Transverse colon (tissue), 4 donors: ENCODE data around the gene CCDC3.

Experiments
- CTCF ChIP-seq, 5 experiments: fragments of 200-600 bp in 3 of 5; fragments of 450-650 bp in 2 of 5; sonication (generic) in 3 of 5; IDR thresholded peaks; 1 replicate in 2 of 5; 2 replicates in 3 of 5; pipeline ENCODE4 v1.5.1; 2016 to 2017; ENCODE audit warnings: antibody characterized with exemption in 5 of 5, inconsistent platforms in 3 of 5, mild to moderate bottlenecking in 2 of 5, moderate library complexity in 1 of 5
- POLR2A ChIP-seq: fragments of 450-650 bp; IDR thresholded peaks from one replicate; pipeline ENCODE4 v1.6.1; 2016; ENCODE audit warnings: antibody characterized with exemption, mild to moderate bottlenecking, moderate library complexity
- POLR2AphosphoS5 ChIP-seq, 3 donors: sonication (generic); formaldehyde crosslinking; IDR thresholded peaks; one replicate each; pipeline ENCODE4 v1.6.1; 2016; ENCODE audit warnings: antibody characterized with exemption in 3 of 3

GRCh38 chr10:12874501-12874900 lies 127.0 kb downstream of the CCDC3 start:
- TF ChIP-seq CTCF (IDR thresholded peaks at IDR 0.05): no peak
- no peak for TF ChIP-seq POLR2A
- TF ChIP-seq POLR2AphosphoS5 (IDR thresholded peaks at IDR 0.05): no peak
